ENCODE data around the gene POLR3A. TPM values are rescaled to one million over a fixed set of nuclear protein-coding genes. Genes with fewer than 3 reads are reported as not detected.

The POLR3A gene
- total RNA-seq, 1 experiment from 2014 or later, result 12.3 TPM

- H3K27me3 ChIP-seq (ENCODE audit: control insufficient read depth, insufficient read depth, low read length), result no peaks in the 10 kb centered on the region
- DNase-seq, result no peak
- no peak overlapping the region for H3K4me3 ChIP-seq (ENCODE audit: insufficient read depth, low read depth, low read length)
- no peaks in the 10 kb centered on the region for H3K36me3 ChIP-seq (replicated peaks; ENCODE audit: control insufficient read depth, insufficient read depth, low read length)
Observed at GRCh38 chr10:77970869-77971803, 58.2 kb downstream of the POLR3A start.

- no peaks in the 10 kb centered on the region for H3K36me3 ChIP-seq (replicated peaks; ENCODE audit: control insufficient read depth, insufficient read depth, low read length)
- H3K27me3 ChIP-seq (ENCODE audit: control insufficient read depth, insufficient read depth, low read length), result no peaks in the 10 kb centered on the region
- no peak overlapping the region for H3K4me3 ChIP-seq (ENCODE audit: insufficient read depth, low read depth, low read length)
- no peak for DNase-seq
Observed at GRCh38 chr10:77969114-77969513, 60.2 kb downstream of the POLR3A start.

DNA sequence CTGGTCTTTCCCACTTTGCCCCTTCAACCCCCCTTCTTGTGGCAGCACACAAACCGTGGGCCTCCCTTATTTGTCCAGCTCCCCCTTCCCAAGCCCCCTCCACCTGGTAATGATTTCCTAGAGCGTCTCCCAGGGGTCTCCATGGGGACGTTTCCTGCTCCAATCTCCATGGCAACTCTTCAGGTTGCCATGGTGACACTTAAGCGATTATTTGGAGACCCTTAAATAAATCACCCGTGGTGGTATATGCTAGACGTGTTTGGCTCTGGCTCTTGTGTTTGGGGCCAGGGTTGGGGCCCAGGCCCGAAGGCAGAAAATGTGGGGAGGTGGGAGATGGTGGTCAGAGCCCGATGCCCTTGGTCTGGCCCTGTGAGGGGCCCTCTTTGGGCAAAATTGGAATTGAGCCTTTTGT is 61.7 kb downstream of the POLR3A start:
- no peak overlapping the region for H3K4me3 ChIP-seq (ENCODE audit: insufficient read depth, low read depth, low read length)
- no peak for DNase-seq
- H3K36me3 ChIP-seq (replicated peaks; ENCODE audit: control insufficient read depth, insufficient read depth, low read length), result no peaks in the 10 kb centered on the region
- no peaks in the 10 kb centered on the region for H3K27me3 ChIP-seq (ENCODE audit: control insufficient read depth, insufficient read depth, low read length)

- no peaks in the 10 kb centered on the region for H3K36me3 ChIP-seq (replicated peaks; ENCODE audit: control insufficient read depth, insufficient read depth, low read length)
- H3K4me3 ChIP-seq (ENCODE audit: insufficient read depth, low read depth, low read length), result no peak overlapping the region
- no peak for DNase-seq
- H3K27me3 ChIP-seq (ENCODE audit: control insufficient read depth, insufficient read depth, low read length), result no peaks in the 10 kb centered on the region
Observed at GRCh38 chr10:77965294-77965693, 64.0 kb downstream of the POLR3A start.

GRCh38 chr10:77964811-77965210 is 64.5 kb downstream of the POLR3A start:
- no peak for DNase-seq
- Histone ChIP-seq H3K27me3 (ENCODE audit: control insufficient read depth, insufficient read depth, low read length) (no peaks in the 10 kb centered on the region), H3K4me3 (ENCODE audit: insufficient read depth, low read depth, low read length) (no peak overlapping the region), H3K36me3 (replicated peaks; ENCODE audit: control insufficient read depth, insufficient read depth, low read length) (no peaks in the 10 kb centered on the region)

- Histone ChIP-seq H3K4me3 (ENCODE audit: insufficient read depth, low read depth, low read length) (no peak overlapping the region), H3K36me3 (replicated peaks; ENCODE audit: control insufficient read depth, insufficient read depth, low read length) (no peaks in the 10 kb centered on the region), H3K27me3 (ENCODE audit: control insufficient read depth, insufficient read depth, low read length) (no peaks in the 10 kb centered on the region)
- no peak for DNase-seq
Observed at GRCh38 chr10:77963901-77964300, 65.4 kb downstream of the POLR3A start.

- H3K36me3 ChIP-seq (replicated peaks; ENCODE audit: control insufficient read depth, insufficient read depth, low read length), result no peaks in the 10 kb centered on the region
- DNase-seq, result no peak
- H3K4me3 ChIP-seq (ENCODE audit: insufficient read depth, low read depth, low read length), result no peak overlapping the region
- no peaks in the 10 kb centered on the region for H3K27me3 ChIP-seq (ENCODE audit: control insufficient read depth, insufficient read depth, low read length)
Observed at GRCh38 chr10:77962350-77963146, 66.8 kb downstream of the POLR3A start.

GRCh38 chr10:77961668-77962067 is 67.6 kb downstream of the POLR3A start:
- Histone ChIP-seq H3K4me3 (ENCODE audit: insufficient read depth, low read depth, low read length) (no peak overlapping the region), H3K36me3 (replicated peaks; ENCODE audit: control insufficient read depth, insufficient read depth, low read length) (no peaks in the 10 kb centered on the region), H3K27me3 (ENCODE audit: control insufficient read depth, insufficient read depth, low read length) (no peaks in the 10 kb centered on the region)
- DNase-seq, result no peak

DNA sequence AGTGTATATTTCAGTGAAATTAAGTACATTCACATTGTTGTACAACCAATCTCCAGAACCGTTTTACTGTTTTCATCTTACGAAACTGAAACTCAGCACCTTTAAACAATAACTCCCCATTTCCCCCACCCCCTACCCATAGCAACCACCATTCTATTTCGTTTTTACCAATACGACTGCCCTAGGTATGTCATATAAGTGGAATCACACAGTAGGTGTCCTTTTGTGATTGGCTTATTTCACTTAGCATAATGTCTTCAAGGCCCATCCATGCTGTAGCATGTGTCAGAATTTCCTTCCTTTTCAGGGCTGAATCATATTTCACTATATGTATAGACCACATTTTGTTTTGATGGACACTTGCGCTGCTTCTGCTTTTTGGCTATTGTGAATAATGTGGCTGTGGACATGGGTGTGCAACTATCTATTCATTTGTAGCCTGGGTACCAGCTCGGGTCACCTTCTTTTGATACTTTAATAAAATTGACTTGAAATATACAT is 68.4 kb downstream of the POLR3A start:
- DNase-seq, result no peak
- no peak overlapping the region for H3K4me3 ChIP-seq (ENCODE audit: insufficient read depth, low read depth, low read length)
- H3K36me3 ChIP-seq (replicated peaks; ENCODE audit: control insufficient read depth, insufficient read depth, low read length), result no peaks in the 10 kb centered on the region
- H3K27me3 ChIP-seq (ENCODE audit: control insufficient read depth, insufficient read depth, low read length), result no peaks in the 10 kb centered on the region

GRCh38 chr10:77959887-77960455 is 69.3 kb downstream of the POLR3A start:
- no peak for DNase-seq
- Histone ChIP-seq H3K27me3 (ENCODE audit: control insufficient read depth, insufficient read depth, low read length) (no peaks in the 10 kb centered on the region), H3K36me3 (replicated peaks; ENCODE audit: control insufficient read depth, insufficient read depth, low read length) (no peaks in the 10 kb centered on the region), H3K4me3 (ENCODE audit: insufficient read depth, low read depth, low read length) (no peak overlapping the region)

DNA sequence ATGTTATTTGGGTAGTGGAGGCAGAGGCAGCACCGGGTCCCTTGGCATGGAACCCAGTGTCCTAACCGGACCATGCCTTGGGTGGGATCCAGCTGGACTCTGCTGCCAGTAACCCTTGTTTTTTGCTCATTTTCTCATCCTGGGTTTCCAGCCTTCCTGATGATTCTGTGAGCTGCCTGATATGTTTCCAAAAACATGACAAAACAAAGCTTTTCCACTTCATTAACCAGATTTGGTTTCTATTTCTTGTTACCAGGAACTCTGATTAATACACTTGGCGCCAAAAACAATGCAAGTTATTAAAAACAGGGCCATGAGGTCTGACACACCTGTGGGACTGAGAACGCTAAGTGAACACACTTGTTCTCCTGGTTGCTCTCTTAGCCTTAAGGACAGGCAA is 69.9 kb downstream of the POLR3A start:
- Histone ChIP-seq H3K4me3 (ENCODE audit: insufficient read depth, low read depth, low read length) (no peak overlapping the region), H3K36me3 (replicated peaks; ENCODE audit: control insufficient read depth, insufficient read depth, low read length) (no peaks in the 10 kb centered on the region), H3K27me3 (ENCODE audit: control insufficient read depth, insufficient read depth, low read length) (no peaks in the 10 kb centered on the region)
- DNase-seq, result no peak

DNA sequence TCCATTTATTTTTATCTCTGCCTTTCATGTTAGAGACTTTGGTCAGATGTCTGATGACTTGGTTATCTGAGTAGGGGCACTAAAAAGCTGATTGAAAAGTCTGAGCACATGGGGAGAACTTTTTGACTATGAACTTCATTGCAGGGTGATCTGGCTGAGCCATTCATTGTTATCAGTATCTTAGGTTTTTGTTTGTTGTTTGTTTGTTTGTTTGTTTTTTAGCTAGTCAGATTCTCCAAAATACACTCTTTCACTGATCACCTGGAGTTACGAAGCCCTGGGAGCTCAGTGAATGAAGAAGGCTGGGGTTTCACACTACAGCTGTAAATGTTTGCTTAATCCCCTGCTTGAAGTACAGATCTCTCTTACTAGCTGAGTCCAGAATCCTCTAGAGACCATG is 74.2 kb downstream of the POLR3A start:
- Histone ChIP-seq H3K4me3 (ENCODE audit: insufficient read depth, low read depth, low read length) (no peak overlapping the region), H3K36me3 (replicated peaks; ENCODE audit: control insufficient read depth, insufficient read depth, low read length) (no peaks in the 10 kb centered on the region), H3K27me3 (ENCODE audit: control insufficient read depth, insufficient read depth, low read length) (no peaks in the 10 kb centered on the region)
- DNase-seq, result no peak

GRCh38 chr10:77949167-77949566 is 80.1 kb downstream of the POLR3A start:
- DNase-seq, result peak; percentile 79
- no peaks in the 10 kb centered on the region for H3K36me3 ChIP-seq (replicated peaks; ENCODE audit: control insufficient read depth, insufficient read depth, low read length)
- H3K4me3 ChIP-seq (ENCODE audit: insufficient read depth, low read depth, low read length), result no peak overlapping the region
- no peaks in the 10 kb centered on the region for H3K27me3 ChIP-seq (ENCODE audit: control insufficient read depth, insufficient read depth, low read length)

GRCh38 chr10:77946084-77946483 is 83.2 kb downstream of the POLR3A start:
- H3K36me3 ChIP-seq (replicated peaks; ENCODE audit: control insufficient read depth, insufficient read depth, low read length), result no peaks in the 10 kb centered on the region
- H3K4me3 ChIP-seq (ENCODE audit: insufficient read depth, low read depth, low read length), result no peak overlapping the region
- no peak for DNase-seq
- H3K27me3 ChIP-seq (ENCODE audit: control insufficient read depth, insufficient read depth, low read length), result no peaks in the 10 kb centered on the region

Data from H7 (cell line).